Retinal pigment epithelial cell (primary cell): ENCODE data around the gene PXK.

ENCODE experiments used
- DNase-seq: peaks from one replicate; pipeline ENCODE4 v3.0.0-alpha.2; 2010; ENCODE audit warnings: low read depth
- H3K4me3 ChIP-seq: 2 replicates; pipeline ENCODE4 v1.5.1; 2011; ENCODE audit warnings: mild to moderate bottlenecking, low read length, control low read depth, moderate library complexity
- TF ChIP-seq, protein P1 (sequence below): conservative IDR thresholded peaks from 2 replicates; pipeline ENCODE4 v1.5.1; 2011; ENCODE audit warnings: low read depth, low read length, control low read depth, inconsistent platforms

Gene PXK

DNA sequence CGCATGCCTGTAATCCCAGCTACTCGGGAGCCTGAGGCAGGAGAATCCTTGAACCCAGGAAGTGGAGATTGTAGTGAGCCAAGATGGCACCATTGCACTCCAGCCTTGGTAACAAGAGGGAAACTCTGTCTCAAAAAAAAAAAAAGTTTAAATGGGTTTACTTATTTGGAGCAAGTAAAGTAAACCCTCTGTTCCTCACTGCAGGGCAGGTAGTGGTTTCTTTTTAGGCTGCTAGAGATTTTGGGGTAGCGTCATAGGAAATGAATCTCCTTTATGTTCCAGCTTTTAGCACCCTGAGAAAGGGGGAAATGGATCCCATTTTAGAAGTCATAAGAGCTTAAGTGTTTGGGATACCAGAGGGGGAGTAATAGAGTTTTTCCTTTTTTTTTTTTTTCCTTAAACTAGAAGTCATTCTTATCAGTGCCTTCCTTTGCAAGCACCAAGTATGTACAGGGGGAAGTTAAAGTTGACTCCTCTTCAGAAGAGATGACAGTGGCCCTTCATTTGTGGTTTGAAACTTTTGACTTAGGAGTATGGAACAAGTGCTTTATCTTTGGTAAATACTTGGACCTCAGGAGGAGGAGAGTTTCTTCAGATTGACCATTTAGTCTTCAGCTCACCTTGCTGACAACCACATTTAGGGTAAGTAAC, 8.0 kb downstream of the PXK start:
- TF ChIP-seq, protein P1, sequence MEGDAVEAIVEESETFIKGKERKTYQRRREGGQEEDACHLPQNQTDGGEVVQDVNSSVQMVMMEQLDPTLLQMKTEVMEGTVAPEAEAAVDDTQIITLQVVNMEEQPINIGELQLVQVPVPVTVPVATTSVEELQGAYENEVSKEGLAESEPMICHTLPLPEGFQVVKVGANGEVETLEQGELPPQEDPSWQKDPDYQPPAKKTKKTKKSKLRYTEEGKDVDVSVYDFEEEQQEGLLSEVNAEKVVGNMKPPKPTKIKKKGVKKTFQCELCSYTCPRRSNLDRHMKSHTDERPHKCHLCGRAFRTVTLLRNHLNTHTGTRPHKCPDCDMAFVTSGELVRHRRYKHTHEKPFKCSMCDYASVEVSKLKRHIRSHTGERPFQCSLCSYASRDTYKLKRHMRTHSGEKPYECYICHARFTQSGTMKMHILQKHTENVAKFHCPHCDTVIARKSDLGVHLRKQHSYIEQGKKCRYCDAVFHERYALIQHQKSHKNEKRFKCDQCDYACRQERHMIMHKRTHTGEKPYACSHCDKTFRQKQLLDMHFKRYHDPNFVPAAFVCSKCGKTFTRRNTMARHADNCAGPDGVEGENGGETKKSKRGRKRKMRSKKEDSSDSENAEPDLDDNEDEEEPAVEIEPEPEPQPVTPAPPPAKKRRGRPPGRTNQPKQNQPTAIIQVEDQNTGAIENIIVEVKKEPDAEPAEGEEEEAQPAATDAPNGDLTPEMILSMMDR = no peak
- no peak overlapping the region for H3K4me3 ChIP-seq
- no peak for DNase-seq

GRCh38 chr3:58341376-58341775, 8.7 kb downstream of the PXK start:
- H3K4me3 ChIP-seq = no peak overlapping the region
- DNase-seq = no peak
- TF ChIP-seq, protein P1 = no peak

GRCh38 chr3:58342676-58343075, 10.0 kb downstream of the PXK start:
- DNase-seq = no peak
- TF ChIP-seq, protein P1 = no peak
- H3K4me3 ChIP-seq = no peak overlapping the region

DNA sequence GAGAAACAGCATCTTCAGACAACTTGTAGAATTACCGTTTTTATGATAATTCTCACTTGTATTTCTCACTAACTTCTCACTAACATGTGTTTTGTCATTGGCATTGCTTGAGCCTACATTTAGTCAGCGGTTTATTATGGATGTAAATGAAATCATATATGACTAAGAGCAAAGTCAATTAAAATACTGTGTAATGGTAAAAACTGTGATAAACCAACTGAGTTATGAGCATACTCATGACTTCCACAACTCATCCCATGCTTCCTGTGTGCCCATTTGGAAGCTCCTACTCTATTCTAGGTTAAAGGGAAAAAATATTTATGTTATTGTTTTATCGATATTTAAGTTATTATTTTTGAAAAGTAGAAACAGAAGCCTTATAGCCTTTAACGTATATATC, 12.8 kb downstream of the PXK start:
- no peak for DNase-seq
- H3K4me3 ChIP-seq = no peak overlapping the region
- TF ChIP-seq, protein P1 = no peak

DNA sequence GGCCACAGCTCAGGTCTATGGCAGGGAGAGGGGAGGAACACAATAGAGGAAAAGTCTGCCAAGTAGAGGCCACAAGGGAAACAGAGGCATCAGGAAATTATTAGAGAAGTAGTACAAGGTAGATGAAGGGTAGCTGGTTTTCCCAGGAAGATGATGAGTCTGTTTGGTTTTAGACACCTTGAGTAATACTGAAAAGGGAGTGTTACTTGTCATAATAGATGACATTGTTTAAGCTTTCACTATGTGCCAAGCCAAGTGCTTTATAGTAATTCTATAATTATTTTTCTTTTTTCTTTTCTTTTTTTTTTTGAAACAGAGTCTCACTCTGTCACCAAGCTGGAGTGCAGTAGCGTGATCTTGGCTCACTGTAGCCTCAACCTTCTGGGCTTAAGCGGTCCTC, 13.7 kb downstream of the PXK start:
- TF ChIP-seq, protein P1 = no peak
- DNase-seq = no peak
- no peak overlapping the region for H3K4me3 ChIP-seq

DNA sequence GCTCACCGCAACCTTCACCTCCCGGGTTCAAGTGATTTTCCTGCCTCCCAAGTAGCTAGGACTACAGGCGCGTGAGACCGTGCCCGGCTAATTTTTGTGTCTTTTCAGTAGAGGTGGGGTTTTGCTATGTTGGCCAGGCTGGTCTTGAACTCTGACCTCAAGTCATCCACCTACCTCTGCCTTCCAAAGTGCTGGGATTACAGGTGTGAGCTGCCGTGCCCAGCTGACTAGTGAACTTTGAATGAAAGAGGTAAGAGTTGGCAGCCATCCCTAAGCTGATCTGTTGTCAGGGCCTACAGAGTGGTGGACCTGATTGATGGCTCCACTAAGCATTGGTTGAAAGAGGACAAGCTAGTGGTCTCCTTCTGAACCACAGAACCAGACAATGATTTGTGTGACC, 15.3 kb downstream of the PXK start:
- TF ChIP-seq, protein P1 = no peak
- H3K4me3 ChIP-seq = no peak overlapping the region
- DNase-seq = no peak

- TF ChIP-seq, protein P1 = no peak
- DNase-seq = no peak
- H3K4me3 ChIP-seq = no peak overlapping the region
Measured at GRCh38 chr3:58349792-58350626, 17.3 kb downstream of the PXK start.
